Upper lobe of left lung (tissue), 4 donors: ENCODE measurements around the gene ZDHHC17.

Experiments used
- EP300 ChIP-seq, 4 donors: sonication (generic); formaldehyde crosslinking; IDR thresholded peaks; one replicate each; pipeline ENCODE4 v1.5.1; 2017; ENCODE audit warnings: antibody characterized with exemption in 4 of 4, control low read depth in 2 of 4
- POLR2A ChIP-seq, 4 donors: fragments of 450-650 bp; IDR thresholded peaks; one replicate each; pipeline ENCODE4 v1.5.1; 2016 to 2017; ENCODE audit warnings: antibody characterized with exemption in 4 of 4, mild to moderate bottlenecking in 2 of 4
- TF ChIP-seq, protein P1 (sequence below), 6 experiments: fragments of 450-650 bp in 4 of 6; fragments of 200-600 bp in 2 of 6; sonication (generic) in 2 of 6; IDR thresholded peaks; one replicate each; pipeline ENCODE4 v1.5.1; 2016 to 2019; ENCODE audit warnings: antibody characterized with exemption in 6 of 6

GRCh38 chr12:76898442-76898841, 134.5 kb downstream of the ZDHHC17 start:
- TF ChIP-seq, protein P1, sequence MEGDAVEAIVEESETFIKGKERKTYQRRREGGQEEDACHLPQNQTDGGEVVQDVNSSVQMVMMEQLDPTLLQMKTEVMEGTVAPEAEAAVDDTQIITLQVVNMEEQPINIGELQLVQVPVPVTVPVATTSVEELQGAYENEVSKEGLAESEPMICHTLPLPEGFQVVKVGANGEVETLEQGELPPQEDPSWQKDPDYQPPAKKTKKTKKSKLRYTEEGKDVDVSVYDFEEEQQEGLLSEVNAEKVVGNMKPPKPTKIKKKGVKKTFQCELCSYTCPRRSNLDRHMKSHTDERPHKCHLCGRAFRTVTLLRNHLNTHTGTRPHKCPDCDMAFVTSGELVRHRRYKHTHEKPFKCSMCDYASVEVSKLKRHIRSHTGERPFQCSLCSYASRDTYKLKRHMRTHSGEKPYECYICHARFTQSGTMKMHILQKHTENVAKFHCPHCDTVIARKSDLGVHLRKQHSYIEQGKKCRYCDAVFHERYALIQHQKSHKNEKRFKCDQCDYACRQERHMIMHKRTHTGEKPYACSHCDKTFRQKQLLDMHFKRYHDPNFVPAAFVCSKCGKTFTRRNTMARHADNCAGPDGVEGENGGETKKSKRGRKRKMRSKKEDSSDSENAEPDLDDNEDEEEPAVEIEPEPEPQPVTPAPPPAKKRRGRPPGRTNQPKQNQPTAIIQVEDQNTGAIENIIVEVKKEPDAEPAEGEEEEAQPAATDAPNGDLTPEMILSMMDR (IDR thresholded peaks at IDR 0.05): no peak
- TF ChIP-seq EP300 (IDR thresholded peaks at IDR 0.05): no peak
- TF ChIP-seq POLR2A (IDR thresholded peaks at IDR 0.05): no peak
